AG10803 (cell line): ENCODE results near the gene PHF5A.
"Not testable (repeated sequence)": the region's sequence is repeated elsewhere in the genome, so short reads cannot be mapped to it uniquely, and the experiment has no call there.

Experiments used
- DNase-seq: peaks from one replicate; pipeline ENCODE4 v3.0.0; 2010; ENCODE audit warnings: low read depth
- H3K4me3 ChIP-seq: 2 replicates; pipeline ENCODE4 v1.5.1; 2011; ENCODE audit warnings: mild to moderate bottlenecking, low read length, control low read depth
- CTCF ChIP-seq: conservative IDR thresholded peaks from 2 replicates; pipeline ENCODE4 v1.5.1; 2011; ENCODE audit warnings: mild to moderate bottlenecking, low read length, control low read depth, inconsistent platforms

Gene PHF5A

DNA sequence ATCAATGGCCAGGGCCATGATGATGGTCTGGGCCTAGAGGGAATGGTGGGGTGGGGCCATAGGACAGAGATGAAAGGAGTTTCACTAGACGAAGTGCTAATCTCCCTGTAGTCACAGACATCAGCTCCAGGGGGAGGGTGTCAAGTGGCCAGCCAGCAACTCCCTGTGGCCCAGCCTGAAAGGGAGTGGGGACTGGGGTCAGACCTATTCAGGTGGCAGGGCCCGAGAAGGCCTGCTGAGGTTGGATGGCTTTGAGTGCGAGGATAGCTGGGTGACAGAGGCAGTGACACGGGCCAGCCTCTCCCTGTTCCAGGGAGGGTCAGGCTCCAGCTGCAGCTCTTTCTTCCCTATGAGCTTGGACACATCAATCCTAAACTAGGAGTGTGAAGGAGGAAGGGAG is 32.9 kb downstream of the PHF5A start:
- H3K4me3 ChIP-seq, result no peak overlapping the region
- no peak for DNase-seq
- no peak for TF ChIP-seq CTCF

DNA sequence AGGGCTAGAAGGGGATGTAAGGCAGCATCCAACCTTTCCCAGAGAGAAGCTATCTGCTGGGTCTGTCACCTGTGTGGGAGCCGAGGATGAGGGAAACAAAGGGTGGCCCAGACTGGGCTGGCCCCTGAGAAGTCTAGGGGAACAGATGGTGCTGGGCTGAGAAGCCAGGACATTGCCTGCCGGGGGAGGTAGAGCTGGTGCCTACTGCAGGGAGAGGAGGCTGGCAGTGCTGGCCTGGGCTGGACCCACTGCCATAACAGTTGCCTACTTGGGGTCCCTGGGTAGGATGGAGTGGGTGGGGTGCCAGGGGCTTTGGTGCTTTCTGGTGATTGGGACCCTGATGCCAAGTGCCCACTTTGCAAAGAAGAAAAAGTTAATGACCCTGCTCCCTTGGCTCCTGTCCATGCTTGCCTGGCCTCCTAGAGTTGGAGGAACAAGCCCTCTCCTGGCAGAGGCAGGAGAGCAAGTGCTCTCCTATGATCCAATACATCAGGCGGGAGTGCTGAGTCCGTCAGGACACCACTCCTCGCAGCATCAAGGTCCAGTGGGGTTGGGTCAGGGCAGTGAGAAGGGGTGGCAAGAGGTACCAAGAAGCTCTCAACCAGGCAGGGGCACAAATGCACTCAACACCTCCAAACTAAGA is 34.0 kb downstream of the PHF5A start:
- DNase-seq, result not testable (repeated sequence)

GRCh38 chr22:41433480-41433879 is 35.0 kb downstream of the PHF5A start:
- peak; percentile 32 for DNase-seq

More for the DNA sequence above, 34.0 kb downstream of the PHF5A start:
- H3K4me3 ChIP-seq, result not testable (repeated sequence)

GRCh38 chr22:41431656-41432055 is 36.8 kb downstream of the PHF5A start:
- DNase-seq, result no peak
- H3K4me3 ChIP-seq, result no peak overlapping the region
- no peak for TF ChIP-seq CTCF

More at GRCh38 chr22:41433480-41433879, 35.0 kb downstream of the PHF5A start:
- not testable (repeated sequence) for H3K4me3 ChIP-seq

DNA sequence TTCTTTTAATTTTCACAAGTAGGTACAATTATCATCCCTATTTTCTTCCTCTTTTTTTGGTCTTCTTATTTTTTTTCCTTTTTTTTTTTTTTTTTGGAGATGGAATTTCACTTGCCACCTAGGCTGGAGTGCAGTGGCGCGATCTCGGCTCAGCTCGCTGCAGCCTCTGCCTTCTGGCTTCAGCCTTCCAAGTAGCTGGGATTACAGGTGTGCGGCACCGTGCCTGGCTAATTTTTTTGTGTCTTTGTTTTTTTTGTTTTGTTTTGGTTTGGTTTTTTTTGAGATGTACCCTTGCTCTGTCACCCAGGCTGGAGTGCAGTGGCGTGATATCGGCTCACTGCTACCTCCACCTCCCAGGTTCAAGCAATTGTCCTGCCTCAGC is 38.5 kb downstream of the PHF5A start:
- H3K4me3 ChIP-seq, result no peak overlapping the region
- DNase-seq, result no peak
- no peak for TF ChIP-seq CTCF

- TF ChIP-seq CTCF, result no peak
- H3K4me3 ChIP-seq, result no peak overlapping the region
- no peak for DNase-seq
Observed at GRCh38 chr22:41429232-41429950, 39.1 kb downstream of the PHF5A start.

DNA sequence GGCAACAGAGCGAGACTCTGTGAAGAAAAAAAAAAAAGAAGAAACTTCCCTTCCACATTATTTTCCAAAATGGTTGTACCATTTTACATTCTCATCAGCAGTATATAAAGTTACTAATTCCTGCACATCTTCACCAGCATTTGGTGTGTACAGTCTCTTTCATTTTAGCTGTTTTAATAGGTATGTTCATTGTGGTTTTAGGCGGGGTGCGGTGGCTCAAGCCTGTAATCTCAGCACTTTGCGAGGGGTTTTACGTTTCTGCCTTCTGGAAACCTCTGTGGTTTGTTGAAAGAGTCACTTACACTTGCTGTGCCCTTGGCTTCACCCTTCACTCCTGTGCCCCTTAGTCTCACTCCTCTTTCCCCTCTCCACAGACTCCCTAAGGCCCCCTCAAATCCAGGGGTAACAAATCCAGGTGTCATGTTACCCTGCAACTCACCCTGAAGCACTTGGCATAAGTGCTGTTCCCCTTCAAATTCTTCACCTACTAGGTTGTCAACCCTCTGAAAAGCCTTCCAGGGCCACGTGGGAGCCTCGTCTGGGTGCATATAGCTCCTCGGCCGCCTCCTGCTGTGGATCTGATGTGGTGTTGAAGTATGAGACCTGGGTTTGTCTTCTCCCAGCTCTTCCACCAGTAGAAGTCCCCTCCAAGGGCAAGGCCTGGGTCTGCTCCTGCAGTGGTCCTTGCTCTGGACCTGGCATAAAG is 42.7 kb downstream of the PHF5A start:
- DNase-seq, result no peak
- no peak for TF ChIP-seq CTCF
- H3K4me3 ChIP-seq, result no peak overlapping the region

DNA sequence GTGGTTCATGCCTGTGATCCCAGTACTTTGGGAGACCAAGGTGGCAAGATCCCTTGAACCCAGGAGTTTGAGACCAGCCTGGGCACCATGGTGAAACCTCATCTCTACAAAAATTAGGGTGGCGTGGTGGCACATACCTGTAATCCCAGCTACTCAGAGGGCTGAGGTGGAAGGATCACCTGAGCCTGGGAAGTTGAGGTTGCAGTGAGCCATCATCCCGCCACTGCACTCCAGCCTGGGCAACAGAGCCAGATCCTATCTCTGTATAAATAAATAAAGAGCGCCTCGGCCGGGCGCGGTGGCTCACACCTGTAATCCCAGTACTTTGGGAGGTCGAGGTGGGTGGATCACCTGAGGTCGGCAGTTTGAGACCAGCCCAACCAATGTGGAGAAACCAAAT is 49.8 kb downstream of the PHF5A start:
- DNase-seq, result no peak
- H3K4me3 ChIP-seq, result no peak overlapping the region
- no peak for TF ChIP-seq CTCF
